HFFc6 (cell line): ENCODE results near the gene FOXA2. TPM values are rescaled to one million over a fixed set of nuclear protein-coding genes. Genes with fewer than 3 reads are reported as not detected.

ENCODE experiments used
- DNase-seq: peaks from one replicate; pipeline ENCODE4 v3.0.0-alpha.2; 2018
- H3K27ac Mint-ChIP-seq: 2 replicates; pipeline ENCODE4 v1.8.0; 2020; ENCODE audit warnings: mild to moderate bottlenecking, mixed read lengths
- H3K27me3 Mint-ChIP-seq: 2 replicates; pipeline ENCODE4 v1.8.0; 2021; ENCODE audit warnings: mild to moderate bottlenecking, moderate library complexity, mixed read lengths; ENCODE audit not compliant: insufficient read depth
- H3K36me3 Mint-ChIP-seq: 2 replicates; pipeline ENCODE4 v1.8.0; 2021; ENCODE audit warnings: low read depth, mixed read lengths
- H3K4me1 Mint-ChIP-seq: 2 replicates; pipeline ENCODE4 v1.8.0; 2020; ENCODE audit warnings: low read depth, mixed read lengths
- H3K4me3 Mint-ChIP-seq: 2 replicates; pipeline ENCODE4 v1.8.0; 2020; ENCODE audit warnings: mild to moderate bottlenecking, moderate library complexity, mixed read lengths
- H3K9me3 Mint-ChIP-seq: 2 replicates; pipeline ENCODE4 v1.8.0; 2020; ENCODE audit warnings: mild to moderate bottlenecking, mixed read lengths
- CTCF ChIP-seq: fragments of 200-600 bp; sonication (generic); IDR thresholded peaks from 2 replicates; pipeline ENCODE4 v1.5.0; 2021; ENCODE audit warnings: antibody characterized with exemption, mild to moderate bottlenecking
- total RNA-seq, 6 experiments: library from RNA; stranded (reverse); fragmentation: NEBNext Ultra II Directional; extraction: Animal tissue kit (Norgen Biotek cat#: 25700); gene quantifications; 2 replicates in 1 of 6; 3 replicates in 5 of 6; pipeline ENCODE4 v1.2.3, GENCODE V29; 2021

The FOXA2 gene
- total RNA-seq, 6 experiments from 2014 or later, result not detected

- peaks cover 3% of the 10 kb centered on the region; the same call in 1 of the 2 replicates for H3K27me3 Mint-ChIP-seq
- no peak overlapping the region for H3K4me3 Mint-ChIP-seq
- H3K27ac Mint-ChIP-seq, result no peak overlapping the region
- no peaks in the 10 kb centered on the region for H3K36me3 Mint-ChIP-seq
- H3K4me1 Mint-ChIP-seq, result no peaks in the 10 kb centered on the region
- peaks cover 42% of the 10 kb centered on the region for H3K9me3 Mint-ChIP-seq
- DNase-seq, result no peak
- TF ChIP-seq CTCF, result no peak
These were observed 36.0 kb upstream of the FOXA2 start for GRCh38 chr20:22620342-22620741.

GRCh38 chr20:22619806-22620205, 35.4 kb upstream of the FOXA2 start:
- no peak overlapping the region for H3K4me3 Mint-ChIP-seq
- peaks cover 3% of the 10 kb centered on the region; the same call in 1 of the 2 replicates for H3K27me3 Mint-ChIP-seq
- TF ChIP-seq CTCF, result no peak
- no peaks in the 10 kb centered on the region for H3K4me1 Mint-ChIP-seq
- no peaks in the 10 kb centered on the region for H3K36me3 Mint-ChIP-seq
- peaks cover 42% of the 10 kb centered on the region for H3K9me3 Mint-ChIP-seq
- no peak for DNase-seq
- no peak overlapping the region for H3K27ac Mint-ChIP-seq

GRCh38 chr20:22619272-22619671, 34.9 kb upstream of the FOXA2 start:
- no peak overlapping the region for H3K27ac Mint-ChIP-seq
- no peaks in the 10 kb centered on the region for H3K36me3 Mint-ChIP-seq
- H3K9me3 Mint-ChIP-seq, result peaks cover 46% of the 10 kb centered on the region
- no peak overlapping the region for H3K4me3 Mint-ChIP-seq
- no peak for TF ChIP-seq CTCF
- DNase-seq, result no peak
- no peaks in the 10 kb centered on the region for H3K4me1 Mint-ChIP-seq
- H3K27me3 Mint-ChIP-seq, result peaks cover 3% of the 10 kb centered on the region; the same call in 1 of the 2 replicates

GRCh38 chr20:22617160-22617559, 32.8 kb upstream of the FOXA2 start:
- peaks cover 32% of the 10 kb centered on the region for H3K9me3 Mint-ChIP-seq
- no peak overlapping the region for H3K4me3 Mint-ChIP-seq
- H3K27me3 Mint-ChIP-seq, result peaks cover 3% of the 10 kb centered on the region; the same call in 1 of the 2 replicates
- H3K4me1 Mint-ChIP-seq, result no peaks in the 10 kb centered on the region
- no peaks in the 10 kb centered on the region for H3K36me3 Mint-ChIP-seq
- no peak for TF ChIP-seq CTCF
- no peak overlapping the region for H3K27ac Mint-ChIP-seq
- DNase-seq, result no peak

GRCh38 chr20:22616551-22616950, 32.2 kb upstream of the FOXA2 start:
- Mint-ChIP-seq H3K9me3 (peaks cover 28% of the 10 kb centered on the region), H3K4me1 (no peaks in the 10 kb centered on the region), H3K27me3 (peaks cover 3% of the 10 kb centered on the region; the same call in 1 of the 2 replicates), H3K36me3 (no peaks in the 10 kb centered on the region), H3K4me3 (no peak overlapping the region), H3K27ac (no peak overlapping the region)
- no peak for DNase-seq
- TF ChIP-seq CTCF, result no peak

GRCh38 chr20:22615425-22615824, 31.1 kb upstream of the FOXA2 start:
- Mint-ChIP-seq H3K4me1 (no peaks in the 10 kb centered on the region), H3K27me3 (peaks cover 3% of the 10 kb centered on the region; the same call in 1 of the 2 replicates), H3K27ac (no peak overlapping the region), H3K36me3 (no peaks in the 10 kb centered on the region), H3K4me3 (no peak overlapping the region), H3K9me3 (peaks cover 31% of the 10 kb centered on the region)
- no peak for TF ChIP-seq CTCF
- no peak for DNase-seq
